SK-N-SH (cell line): ENCODE data around the gene MRPS17.

Experiments used
- CHD2 ChIP-seq: fragments of 150-350 bp; IDR thresholded peaks from 2 replicates; pipeline ENCODE4 v1.6.1; 2018; ENCODE audit warnings: low read length; ENCODE audit not compliant: partially characterized antibody
- CTCF ChIP-seq: fragments of 200-600 bp; sonication (generic); IDR thresholded peaks from 2 replicates; pipeline ENCODE4 v1.6.1; 2017; ENCODE audit warnings: antibody characterized with exemption, mild to moderate bottlenecking, moderate library complexity
- EP300 ChIP-seq, 2 experiments: IDR thresholded peaks; 2 replicates each; pipeline versions ENCODE4 v1.4.0 to v1.6.1; 2012; ENCODE audit warnings: borderline replicate concordance in 1 of 2, low read depth in 1 of 2, low read length in 1 of 2
- FOSL2 ChIP-seq: IDR thresholded peaks from 2 replicates; pipeline ENCODE4 v1.4.0; 2012; ENCODE audit warnings: low read depth, mild to moderate bottlenecking, moderate library complexity, borderline replicate concordance
- FOXM1 ChIP-seq: IDR thresholded peaks from 2 replicates; pipeline ENCODE4 v1.4.0; 2012; ENCODE audit warnings: low read depth, mild to moderate bottlenecking
- GATA2 ChIP-seq: sonication (generic); formaldehyde crosslinking; IDR thresholded peaks from 2 replicates; pipeline ENCODE4 v1.5.0; 2020; ENCODE audit warnings: mild to moderate bottlenecking, missing genetic modification reagents
- MEF2A ChIP-seq: IDR thresholded peaks from 2 replicates; pipeline ENCODE4 v1.4.0; 2012; ENCODE audit warnings: low read depth, borderline replicate concordance
- MXI1 ChIP-seq: IDR thresholded peaks from 2 replicates; pipeline ENCODE4 v1.6.1; 2012; ENCODE audit warnings: mild to moderate bottlenecking, low read depth, low read length, improper control_type of control experiment
- POLR2AphosphoS5 ChIP-seq: IDR thresholded peaks from 2 replicates; pipeline ENCODE4 v1.6.1; 2012; ENCODE audit warnings: low read depth, low read length
- RFX5 ChIP-seq: IDR thresholded peaks from 2 replicates; pipeline ENCODE4 v1.6.1; 2012; ENCODE audit warnings: mild to moderate bottlenecking, improper control_type of control experiment, low read length
- YY1 ChIP-seq: IDR thresholded peaks from 2 replicates; pipeline ENCODE4 v1.4.0; 2012; ENCODE audit warnings: low read depth, mild to moderate bottlenecking
- TF ChIP-seq, protein P1 (sequence below): fragments of 150-350 bp; IDR thresholded peaks from 2 replicates; pipeline ENCODE4 v1.6.1; 2017; ENCODE audit warnings: antibody characterized with exemption, low read length, low read depth, borderline replicate concordance

DNA sequence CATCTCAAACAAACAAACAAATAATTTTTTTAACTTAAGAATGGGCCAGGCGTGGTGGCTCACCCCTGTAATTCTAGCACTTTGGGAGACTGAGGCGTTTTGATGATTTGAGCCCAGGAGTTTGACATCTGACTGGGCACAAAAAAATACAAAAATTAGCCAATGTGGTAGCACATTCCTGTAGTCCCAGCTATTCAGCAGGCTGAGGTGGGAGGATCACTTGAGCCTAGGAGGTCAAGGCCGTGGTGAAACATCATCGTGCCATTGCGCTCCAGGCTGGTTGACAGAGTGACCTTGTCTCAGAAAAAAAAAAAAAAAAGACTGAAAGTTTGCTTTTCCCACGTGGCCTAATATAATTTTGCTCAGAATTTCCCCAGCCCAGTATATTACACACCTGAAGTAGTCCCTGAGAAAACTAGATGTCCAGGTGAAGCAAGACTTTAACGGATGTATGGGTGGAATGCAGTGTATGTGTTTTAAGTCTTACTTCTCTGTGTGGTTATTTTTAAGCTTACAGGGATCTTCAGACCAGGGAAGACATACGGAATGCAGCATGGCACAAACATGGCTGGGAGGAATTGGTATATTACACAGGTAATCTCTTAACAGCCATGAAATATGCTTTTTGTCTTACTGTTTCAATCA is 45.3 kb downstream of the MRPS17 start:
- TF ChIP-seq CTCF, result no peak
- TF ChIP-seq, protein P1, sequence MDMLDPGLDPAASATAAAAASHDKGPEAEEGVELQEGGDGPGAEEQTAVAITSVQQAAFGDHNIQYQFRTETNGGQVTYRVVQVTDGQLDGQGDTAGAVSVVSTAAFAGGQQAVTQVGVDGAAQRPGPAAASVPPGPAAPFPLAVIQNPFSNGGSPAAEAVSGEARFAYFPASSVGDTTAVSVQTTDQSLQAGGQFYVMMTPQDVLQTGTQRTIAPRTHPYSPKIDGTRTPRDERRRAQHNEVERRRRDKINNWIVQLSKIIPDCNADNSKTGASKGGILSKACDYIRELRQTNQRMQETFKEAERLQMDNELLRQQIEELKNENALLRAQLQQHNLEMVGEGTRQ, result no peak
- TF ChIP-seq POLR2AphosphoS5, result no peak
- TF ChIP-seq YY1, result no peak
- TF ChIP-seq EP300 (IDR thresholded peaks at IDR 0.05; ENCODE audit: borderline replicate concordance in 1 of 2, low read depth in 1 of 2, low read length in 1 of 2), result no peak
- no peak for TF ChIP-seq MXI1
- TF ChIP-seq GATA2 (CRISPR knock-in tag), result no peak
- TF ChIP-seq FOXM1, result no peak
- no peak for TF ChIP-seq MEF2A
- no peak for TF ChIP-seq CHD2
- no peak for TF ChIP-seq RFX5
- no peak for TF ChIP-seq FOSL2
